Effector memory CD4-positive, alpha-beta T cell (primary cell): Measurements from ENCODE around the gene ZNF814.
A peak's percentile ranks its signal among the peaks of the same experiment; 100 is the strongest.
"Not testable (repeated sequence)": the region's sequence is repeated elsewhere in the genome, so short reads cannot be mapped to it uniquely, and the experiment has no call there.

Source experiments
- DNase-seq, 3 donors: peaks; one replicate each; pipeline ENCODE4 v3.0.0-alpha.2; 2020
- H3K27ac ChIP-seq: 2 replicates; pipeline ENCODE4 v1.7.0; 2013; ENCODE audit warnings: mild to moderate bottlenecking, low read length, moderate library complexity; ENCODE audit not compliant: insufficient read depth, poor library complexity, severe bottlenecking
- H3K27me3 ChIP-seq: replicated peaks from 2 replicates; pipeline ENCODE4 v1.7.0; 2013; ENCODE audit warnings: mild to moderate bottlenecking, low read length; ENCODE audit not compliant: insufficient read depth, control insufficient read depth, poor library complexity, severe bottlenecking
- H3K36me3 ChIP-seq: 2 replicates; pipeline ENCODE4 v1.7.0; 2013; ENCODE audit warnings: mild to moderate bottlenecking, low read length, moderate library complexity; ENCODE audit not compliant: control insufficient read depth, insufficient read depth
- H3K4me1 ChIP-seq: 2 replicates; pipeline ENCODE4 v1.7.0; 2013; ENCODE audit warnings: low read length, mild to moderate bottlenecking; ENCODE audit not compliant: control insufficient read depth, insufficient read depth, poor library complexity, severe bottlenecking
- H3K4me3 ChIP-seq: 2 replicates; pipeline ENCODE4 v1.7.0; 2013; ENCODE audit warnings: low read length, low read depth, mild to moderate bottlenecking; ENCODE audit not compliant: insufficient read depth, poor library complexity, severe bottlenecking
- H3K9me3 ChIP-seq: 2 replicates; pipeline ENCODE4 v1.7.0; 2013; ENCODE audit warnings: mild to moderate bottlenecking, low read length, moderate library complexity; ENCODE audit not compliant: control insufficient read depth

Gene ZNF814

DNA sequence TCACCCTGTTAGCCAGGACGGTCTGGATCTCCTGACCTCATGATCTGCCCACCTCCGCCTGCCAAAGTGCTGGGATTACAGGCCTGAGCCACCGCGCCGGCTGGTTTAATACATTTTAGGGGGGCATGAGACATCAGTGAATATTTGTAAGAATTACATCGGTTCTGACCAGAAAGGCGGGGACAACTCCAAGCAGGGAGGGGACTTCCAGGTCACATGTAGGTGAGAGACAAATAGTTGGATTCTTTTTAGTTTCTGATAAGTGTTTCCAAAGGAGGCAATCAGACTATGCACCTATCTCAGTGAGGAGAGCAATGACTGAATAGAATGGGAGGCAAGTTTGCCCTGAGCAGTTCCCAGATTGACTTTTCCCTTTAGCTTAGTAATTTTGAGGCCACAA is 70.5 kb downstream of the ZNF814 start:
- H3K36me3 ChIP-seq, result no peaks in the 10 kb centered on the region
- DNase-seq, result no peak
- no peaks in the 10 kb centered on the region for H3K27me3 ChIP-seq
- peaks cover 27% of the 10 kb centered on the region for H3K4me1 ChIP-seq
- H3K27ac ChIP-seq, result no peak overlapping the region
- H3K4me3 ChIP-seq, result no peak overlapping the region
- no peaks in the 10 kb centered on the region for H3K9me3 ChIP-seq

GRCh38 chr19:57817976-57818375 is 70.9 kb downstream of the ZNF814 start:
- Histone ChIP-seq H3K27ac (no peak overlapping the region), H3K27me3 (no peaks in the 10 kb centered on the region), H3K4me3 (no peak overlapping the region), H3K4me1 (peaks cover 31% of the 10 kb centered on the region), H3K9me3 (no peaks in the 10 kb centered on the region), H3K36me3 (no peaks in the 10 kb centered on the region)
- DNase-seq, result no peak

- H3K36me3 ChIP-seq, result no peaks in the 10 kb centered on the region
- no peak for DNase-seq
- H3K27ac ChIP-seq, result no peak overlapping the region
- no peaks in the 10 kb centered on the region for H3K9me3 ChIP-seq
- peaks cover 32% of the 10 kb centered on the region for H3K4me1 ChIP-seq
- no peak overlapping the region for H3K4me3 ChIP-seq
- H3K27me3 ChIP-seq, result no peaks in the 10 kb centered on the region
These were observed 72.2 kb downstream of the ZNF814 start for GRCh38 chr19:57816652-57817051.

GRCh38 chr19:57815247-57816075 is 73.4 kb downstream of the ZNF814 start:
- H3K27me3 ChIP-seq, result no peaks in the 10 kb centered on the region
- no peaks in the 10 kb centered on the region for H3K9me3 ChIP-seq
- peaks cover under 1% of the 10 kb centered on the region for H3K36me3 ChIP-seq
- H3K27ac ChIP-seq, result peak overlapping the region; percentile 79
- DNase-seq, result no peak
- H3K4me1 ChIP-seq, result peaks cover 28% of the 10 kb centered on the region
- peak overlapping the region; percentile 99 for H3K4me3 ChIP-seq

DNA sequence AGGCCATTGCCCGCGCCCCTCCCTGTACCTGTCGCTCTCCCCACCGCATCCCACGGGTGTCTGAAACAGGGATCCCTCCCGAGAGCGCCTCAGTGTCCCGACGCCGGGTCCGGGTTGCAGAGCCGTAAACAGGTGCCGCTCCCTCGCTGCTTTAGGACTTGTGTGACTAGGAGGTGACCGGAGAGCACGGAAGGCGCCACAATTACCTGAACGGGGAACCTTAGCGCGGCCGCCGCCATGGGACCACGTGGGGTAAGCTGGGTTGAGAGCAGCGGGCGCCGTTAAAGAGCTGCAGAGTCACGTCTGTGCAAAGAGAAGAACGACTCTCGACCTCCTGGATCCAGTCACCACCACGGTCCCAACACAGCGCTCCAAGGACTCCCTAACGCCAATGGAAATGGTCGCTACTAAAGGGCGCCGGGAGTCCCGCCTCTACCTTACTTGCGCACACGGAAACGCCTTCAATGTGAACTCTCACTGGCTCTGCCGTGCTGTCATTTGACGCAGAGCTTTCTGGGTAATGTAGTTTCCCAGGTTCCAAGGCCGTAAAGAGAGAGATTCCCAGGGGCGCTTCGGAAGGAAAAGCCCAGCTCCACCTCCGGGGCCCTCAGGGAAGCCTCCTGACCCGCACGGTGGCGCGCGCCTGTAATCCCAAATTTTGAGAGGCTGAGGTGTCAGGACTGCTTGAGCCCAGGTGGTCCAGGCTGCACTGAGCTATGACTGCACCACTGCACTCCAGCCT is 74.2 kb downstream of the ZNF814 start, which contains the start of gene ZNF552:
Gene ZNF552 (minus strand): TSS at position 409 of the 742 bp plus-strand sequence. CDS start 170 bp downstream, at position 239.
- Histone ChIP-seq H3K27me3 (no peaks in the 10 kb centered on the region), H3K9me3 (no peaks in the 10 kb centered on the region), H3K36me3 (peaks cover 8% of the 10 kb centered on the region), H3K4me1 (peaks cover 23% of the 10 kb centered on the region), H3K27ac (peak within 1 kb of the TSS; percentile 79), H3K4me3 (peak within 1 kb of the TSS; percentile 99)
- DNase-seq, result peak; percentile 62 to 73 (median 66)

DNA sequence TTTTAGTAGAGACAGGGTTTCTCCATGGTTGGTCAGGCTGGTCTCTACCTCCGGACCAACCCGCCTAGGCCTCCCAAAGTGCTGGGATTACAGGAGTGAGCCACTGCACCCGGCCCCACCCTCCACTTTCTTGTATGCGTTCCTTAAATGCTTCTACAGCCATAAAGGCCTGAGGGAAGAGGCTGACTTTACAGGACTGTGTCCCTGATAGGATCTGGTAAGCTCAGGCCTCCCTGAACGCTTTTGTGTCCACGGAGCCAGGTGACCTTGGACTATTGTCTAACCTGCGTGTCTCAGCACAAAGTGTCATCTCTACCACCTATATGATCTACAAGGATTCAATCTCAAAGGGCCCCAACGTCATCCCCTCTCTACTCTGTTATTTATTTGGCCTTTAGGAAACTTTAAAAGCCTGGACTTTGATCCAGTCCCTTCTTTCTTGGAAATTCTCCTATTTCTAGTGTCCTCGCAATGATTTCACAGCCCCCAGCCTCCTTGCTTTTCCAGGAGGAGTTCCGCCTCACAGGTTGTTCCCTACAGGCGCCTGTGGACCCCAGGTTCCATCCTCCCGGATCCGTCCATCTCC is 74.8 kb downstream of the ZNF814 start:
- H3K27ac ChIP-seq, result peak overlapping the region; percentile 79
- peak overlapping the region; percentile 99 for H3K4me3 ChIP-seq
- H3K36me3 ChIP-seq, result peaks cover 14% of the 10 kb centered on the region
- no peak for DNase-seq
- H3K27me3 ChIP-seq, result no peaks in the 10 kb centered on the region
- H3K4me1 ChIP-seq, result peaks cover 23% of the 10 kb centered on the region
- no peaks in the 10 kb centered on the region for H3K9me3 ChIP-seq

GRCh38 chr19:57812975-57813820 is 75.6 kb downstream of the ZNF814 start:
- H3K27ac ChIP-seq, H3K27me3 ChIP-seq, H3K4me3 ChIP-seq, DNase-seq, H3K9me3 ChIP-seq: not testable (repeated sequence)
- peaks cover 23% of the 10 kb centered on the region for H3K4me1 ChIP-seq
- peaks cover 18% of the 10 kb centered on the region for H3K36me3 ChIP-seq

DNA sequence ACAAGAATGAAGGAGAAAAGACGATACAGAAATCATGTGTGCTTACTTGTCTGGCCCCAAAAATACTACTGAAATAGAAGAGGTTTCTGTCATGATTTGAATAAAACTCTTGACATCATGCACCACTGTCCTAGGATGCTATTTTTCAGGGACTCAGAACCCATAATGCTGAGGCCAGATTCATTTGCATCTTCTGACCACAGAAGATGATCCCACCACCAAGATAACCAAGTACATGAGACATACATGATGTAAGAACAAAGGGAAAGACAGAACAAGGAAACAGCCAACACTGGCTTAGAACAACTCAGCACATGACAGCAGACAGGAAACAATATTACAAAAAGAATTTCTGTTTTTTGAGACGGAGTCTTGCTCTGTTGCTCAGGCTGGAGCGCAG is 76.6 kb downstream of the ZNF814 start:
- no peak overlapping the region for H3K27ac ChIP-seq
- H3K9me3 ChIP-seq, result no peaks in the 10 kb centered on the region
- no peak for DNase-seq
- no peak overlapping the region for H3K4me3 ChIP-seq
- H3K27me3 ChIP-seq, result no peaks in the 10 kb centered on the region
- peaks cover 23% of the 10 kb centered on the region for H3K4me1 ChIP-seq
- peaks cover 26% of the 10 kb centered on the region for H3K36me3 ChIP-seq

GRCh38 chr19:57810410-57811295 is 78.2 kb downstream of the ZNF814 start:
- not testable (repeated sequence) for H3K9me3 ChIP-seq, H3K4me3 ChIP-seq, DNase-seq, H3K27me3 ChIP-seq, H3K27ac ChIP-seq
- H3K4me1 ChIP-seq, result peaks cover 23% of the 10 kb centered on the region
- H3K36me3 ChIP-seq, result peaks cover 26% of the 10 kb centered on the region
